ENCODE measurements around the gene FAM72B. TPM values are rescaled to one million over a fixed set of nuclear protein-coding genes. Genes with fewer than 3 reads are reported as not detected.
A peak's percentile ranks its signal among the peaks of the same experiment; 100 is the strongest.
"Not testable (repeated sequence)": the region's sequence is repeated elsewhere in the genome, so short reads cannot be mapped to it uniquely, and the experiment has no call there.

Gene FAM72B
- total and polyA plus RNA-seq, 2 donors (not counting 1 experiment from before 2014, with no cell fraction given) = 1.0 to 2.3 TPM

DNA sequence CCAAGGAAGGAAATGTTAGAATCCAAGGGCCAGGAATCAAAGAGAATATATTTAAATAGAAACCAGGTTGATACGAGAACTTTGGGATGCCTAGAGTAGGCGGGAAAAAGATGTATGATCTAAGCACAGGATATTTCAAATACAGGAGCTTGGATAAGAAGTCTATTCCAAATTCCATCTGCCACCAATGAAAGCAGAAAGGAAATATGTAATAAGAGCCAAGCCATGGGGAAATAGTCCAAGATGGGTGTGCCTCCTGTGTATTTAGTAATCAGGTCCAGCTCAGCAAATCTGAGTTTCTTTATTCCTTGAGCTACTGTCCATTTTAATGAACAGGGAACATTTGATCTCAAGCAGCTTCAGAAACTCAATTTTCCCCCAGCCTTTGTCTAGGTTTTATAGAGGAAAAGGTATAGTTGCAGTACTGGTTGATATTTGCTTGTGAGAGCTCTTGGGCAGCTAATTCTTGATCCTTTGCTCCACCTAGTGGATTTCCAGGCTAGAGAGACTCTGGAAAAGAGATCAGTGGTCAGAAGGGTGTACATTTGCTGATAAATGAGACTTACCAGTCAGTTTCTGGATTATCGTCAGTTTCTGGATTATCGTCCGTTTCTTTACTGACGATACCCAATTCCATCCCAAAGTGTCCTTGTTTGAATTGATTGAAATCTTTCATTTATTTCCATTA, 28.3 kb downstream of the FAM72B start:
- not testable (repeated sequence) for H3K9me3 ChIP-seq (ENCODE audit: control insufficient read depth, insufficient read depth, low read depth, low read length); H2AFZ ChIP-seq (ENCODE audit: low read length); H3K4me3 ChIP-seq (replicated peaks in 1 of 4; ENCODE audit: control extremely low read depth in 1 of 4, insufficient read depth in 1 of 4, low read depth in 3 of 4, low read length in 4 of 4); H4K20me1 ChIP-seq (ENCODE audit: control insufficient read depth, extremely low read depth, insufficient read depth, low read length); H3K4me1 ChIP-seq (ENCODE audit: control insufficient read depth, extremely low read depth, insufficient read depth, low read length); H3K4me2 ChIP-seq (ENCODE audit: extremely low read depth, insufficient read depth, low read length); H3K27me3 ChIP-seq (ENCODE audit: control insufficient read depth, insufficient read depth, low read length); H3K36me3 ChIP-seq (ENCODE audit: control insufficient read depth, insufficient read depth, low read length); H3K9ac ChIP-seq (ENCODE audit: insufficient read depth, low read length); H3K27ac ChIP-seq (ENCODE audit: insufficient read depth, low read length); H3K79me2 ChIP-seq (ENCODE audit: control insufficient read depth, insufficient read depth, low read length)
- DNase-seq (ENCODE audit: low read depth in 2 of 2) = peak; percentile 15 to 34
- TF ChIP-seq, protein P1, sequence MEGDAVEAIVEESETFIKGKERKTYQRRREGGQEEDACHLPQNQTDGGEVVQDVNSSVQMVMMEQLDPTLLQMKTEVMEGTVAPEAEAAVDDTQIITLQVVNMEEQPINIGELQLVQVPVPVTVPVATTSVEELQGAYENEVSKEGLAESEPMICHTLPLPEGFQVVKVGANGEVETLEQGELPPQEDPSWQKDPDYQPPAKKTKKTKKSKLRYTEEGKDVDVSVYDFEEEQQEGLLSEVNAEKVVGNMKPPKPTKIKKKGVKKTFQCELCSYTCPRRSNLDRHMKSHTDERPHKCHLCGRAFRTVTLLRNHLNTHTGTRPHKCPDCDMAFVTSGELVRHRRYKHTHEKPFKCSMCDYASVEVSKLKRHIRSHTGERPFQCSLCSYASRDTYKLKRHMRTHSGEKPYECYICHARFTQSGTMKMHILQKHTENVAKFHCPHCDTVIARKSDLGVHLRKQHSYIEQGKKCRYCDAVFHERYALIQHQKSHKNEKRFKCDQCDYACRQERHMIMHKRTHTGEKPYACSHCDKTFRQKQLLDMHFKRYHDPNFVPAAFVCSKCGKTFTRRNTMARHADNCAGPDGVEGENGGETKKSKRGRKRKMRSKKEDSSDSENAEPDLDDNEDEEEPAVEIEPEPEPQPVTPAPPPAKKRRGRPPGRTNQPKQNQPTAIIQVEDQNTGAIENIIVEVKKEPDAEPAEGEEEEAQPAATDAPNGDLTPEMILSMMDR (conservative IDR thresholded peaks at IDR 0.05 in 1 of 2, IDR thresholded peaks at IDR 0.05 in 1 of 2; ENCODE audit: low read depth in 1 of 2, low read length in 2 of 2) = peak; percentile 16 to 29

DNA sequence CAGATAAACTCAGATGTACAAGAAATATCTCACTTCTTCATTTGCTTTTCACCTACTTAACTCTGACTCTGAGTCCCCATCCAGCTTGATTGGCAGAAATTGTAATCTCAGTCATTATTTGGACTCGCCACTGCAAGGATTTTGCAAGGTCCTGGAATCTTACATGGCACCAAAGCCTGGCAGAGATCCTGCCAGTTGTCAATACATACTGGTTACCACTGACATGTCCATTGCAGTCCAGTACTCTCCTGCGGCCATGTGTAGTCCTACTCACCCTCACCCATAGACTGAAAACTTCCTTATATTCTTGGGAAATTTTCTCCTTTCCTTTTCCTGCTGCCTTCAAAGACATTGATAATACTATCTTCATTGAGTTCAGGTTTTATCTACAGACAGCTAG, 29.3 kb downstream of the FAM72B start:
- not testable (repeated sequence) for H3K36me3 ChIP-seq (ENCODE audit: control insufficient read depth, insufficient read depth, low read length); H3K79me2 ChIP-seq (ENCODE audit: control insufficient read depth, insufficient read depth, low read length)

DNA sequence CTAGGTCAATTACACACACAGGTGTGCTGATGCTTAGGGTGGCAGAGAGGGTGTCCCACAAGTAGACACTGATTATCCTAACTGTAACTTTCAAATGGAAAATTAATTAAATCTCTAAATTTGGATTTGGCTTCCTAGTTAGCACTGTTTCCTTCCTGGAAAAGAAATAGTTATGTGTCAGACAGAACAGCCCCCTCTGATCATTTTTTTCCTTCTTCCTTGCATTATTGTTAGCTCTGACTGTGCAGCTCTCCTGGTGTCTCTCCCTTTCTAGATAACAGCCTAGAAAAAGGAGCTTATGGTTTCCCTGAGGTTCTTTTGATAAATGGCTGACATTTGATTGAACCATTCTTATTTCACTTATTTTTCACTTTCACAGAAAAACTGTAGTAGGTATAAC, 31.4 kb downstream of the FAM72B start:
- H3K27me3 ChIP-seq (ENCODE audit: control insufficient read depth, insufficient read depth, low read length); H3K4me2 ChIP-seq (ENCODE audit: extremely low read depth, insufficient read depth, low read length); H3K9me3 ChIP-seq (ENCODE audit: control insufficient read depth, insufficient read depth, low read depth, low read length); DNase-seq (ENCODE audit: low read depth in 2 of 2); H4K20me1 ChIP-seq (ENCODE audit: control insufficient read depth, extremely low read depth, insufficient read depth, low read length); H3K4me3 ChIP-seq (replicated peaks in 1 of 4; ENCODE audit: control extremely low read depth in 1 of 4, insufficient read depth in 1 of 4, low read depth in 3 of 4, low read length in 4 of 4); H3K27ac ChIP-seq (ENCODE audit: insufficient read depth, low read length); H2AFZ ChIP-seq (ENCODE audit: low read length); H3K9ac ChIP-seq (ENCODE audit: insufficient read depth, low read length); H3K79me2 ChIP-seq (ENCODE audit: control insufficient read depth, insufficient read depth, low read length); H3K36me3 ChIP-seq (ENCODE audit: control insufficient read depth, insufficient read depth, low read length); H3K4me1 ChIP-seq (ENCODE audit: control insufficient read depth, extremely low read depth, insufficient read depth, low read length): not testable (repeated sequence)

More for the DNA sequence above, 29.3 kb downstream of the FAM72B start:
- not testable (repeated sequence) for DNase-seq (ENCODE audit: low read depth in 2 of 2); H3K4me2 ChIP-seq (ENCODE audit: extremely low read depth, insufficient read depth, low read length); H3K9ac ChIP-seq (ENCODE audit: insufficient read depth, low read length); H2AFZ ChIP-seq (ENCODE audit: low read length); H3K27ac ChIP-seq (ENCODE audit: insufficient read depth, low read length); H3K27me3 ChIP-seq (ENCODE audit: control insufficient read depth, insufficient read depth, low read length); H3K4me1 ChIP-seq (ENCODE audit: control insufficient read depth, extremely low read depth, insufficient read depth, low read length); H3K4me3 ChIP-seq (replicated peaks in 1 of 4; ENCODE audit: control extremely low read depth in 1 of 4, insufficient read depth in 1 of 4, low read depth in 3 of 4, low read length in 4 of 4); H4K20me1 ChIP-seq (ENCODE audit: control insufficient read depth, extremely low read depth, insufficient read depth, low read length); H3K9me3 ChIP-seq (ENCODE audit: control insufficient read depth, insufficient read depth, low read depth, low read length)

DNA sequence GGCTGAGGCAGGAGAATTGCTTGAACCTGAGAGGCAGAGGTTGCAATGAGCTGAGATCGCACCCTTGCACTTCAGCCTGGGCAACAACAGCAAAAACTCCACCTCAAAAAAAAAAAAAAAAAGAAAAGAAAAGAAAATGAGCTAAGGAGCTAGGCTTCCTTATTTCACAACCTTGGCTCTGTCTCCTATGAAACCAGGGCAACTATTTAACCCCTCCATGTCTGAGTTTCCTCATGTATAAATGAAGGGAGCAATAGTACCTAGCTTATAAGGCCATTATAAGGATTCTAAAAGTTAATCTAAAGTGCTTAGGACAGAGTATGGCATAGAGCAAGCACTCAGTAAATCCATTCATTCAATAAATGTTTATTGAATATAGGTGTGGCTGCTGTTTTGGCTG, 32.8 kb downstream of the FAM72B start:
- H3K9me3 ChIP-seq (ENCODE audit: control insufficient read depth, insufficient read depth, low read depth, low read length); H3K27ac ChIP-seq (ENCODE audit: insufficient read depth, low read length); H4K20me1 ChIP-seq (ENCODE audit: control insufficient read depth, extremely low read depth, insufficient read depth, low read length); H2AFZ ChIP-seq (ENCODE audit: low read length); H3K79me2 ChIP-seq (ENCODE audit: control insufficient read depth, insufficient read depth, low read length); H3K27me3 ChIP-seq (ENCODE audit: control insufficient read depth, insufficient read depth, low read length); H3K36me3 ChIP-seq (ENCODE audit: control insufficient read depth, insufficient read depth, low read length); H3K4me1 ChIP-seq (ENCODE audit: control insufficient read depth, extremely low read depth, insufficient read depth, low read length); H3K4me2 ChIP-seq (ENCODE audit: extremely low read depth, insufficient read depth, low read length); DNase-seq (ENCODE audit: low read depth in 2 of 2); H3K4me3 ChIP-seq (replicated peaks in 1 of 4; ENCODE audit: control extremely low read depth in 1 of 4, insufficient read depth in 1 of 4, low read depth in 3 of 4, low read length in 4 of 4); H3K9ac ChIP-seq (ENCODE audit: insufficient read depth, low read length): not testable (repeated sequence)

DNA sequence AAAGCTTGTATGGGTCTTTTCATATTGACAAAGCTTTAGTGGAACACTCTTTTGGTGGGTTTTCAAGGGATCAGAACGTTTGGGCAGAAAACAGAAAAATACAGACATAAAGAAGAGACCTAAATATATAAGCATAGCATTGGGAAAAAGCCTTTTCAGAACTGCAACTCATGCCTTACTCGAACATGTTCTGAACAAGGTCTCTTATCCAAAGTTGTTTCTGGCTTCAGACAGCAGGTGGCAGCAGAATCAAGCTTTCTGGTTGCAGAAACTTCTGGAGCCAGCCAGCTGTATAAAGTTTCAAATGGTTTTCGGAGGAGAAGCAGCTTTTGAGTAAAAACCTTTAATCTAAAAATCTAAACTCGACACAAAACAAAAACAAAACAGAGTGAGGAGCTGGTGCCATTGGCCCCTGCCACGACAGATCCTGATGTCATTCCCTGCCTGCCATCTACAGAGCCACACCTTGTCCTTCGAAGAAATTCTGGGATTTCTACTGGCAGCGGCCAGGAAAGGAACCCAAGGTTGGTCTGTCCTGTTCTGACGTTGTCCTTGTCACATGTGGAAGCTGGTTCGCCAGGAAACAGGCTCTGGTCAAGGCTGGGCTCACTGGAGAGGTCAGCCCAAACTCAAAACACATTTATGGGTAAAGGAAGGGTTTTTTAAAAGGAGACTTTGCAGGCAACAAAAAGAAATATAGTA, 35.5 kb downstream of the FAM72B start:
- DNase-seq (ENCODE audit: low read depth in 2 of 2); H3K79me2 ChIP-seq (ENCODE audit: control insufficient read depth, insufficient read depth, low read length); H3K36me3 ChIP-seq (ENCODE audit: control insufficient read depth, insufficient read depth, low read length); H3K4me2 ChIP-seq (ENCODE audit: extremely low read depth, insufficient read depth, low read length); H3K9ac ChIP-seq (ENCODE audit: insufficient read depth, low read length); H3K9me3 ChIP-seq (ENCODE audit: control insufficient read depth, insufficient read depth, low read depth, low read length); H3K4me1 ChIP-seq (ENCODE audit: control insufficient read depth, extremely low read depth, insufficient read depth, low read length); H4K20me1 ChIP-seq (ENCODE audit: control insufficient read depth, extremely low read depth, insufficient read depth, low read length); H3K4me3 ChIP-seq (replicated peaks in 1 of 4; ENCODE audit: control extremely low read depth in 1 of 4, insufficient read depth in 1 of 4, low read depth in 3 of 4, low read length in 4 of 4); H3K27me3 ChIP-seq (ENCODE audit: control insufficient read depth, insufficient read depth, low read length); H2AFZ ChIP-seq (ENCODE audit: low read length); H3K27ac ChIP-seq (ENCODE audit: insufficient read depth, low read length): not testable (repeated sequence)

DNA sequence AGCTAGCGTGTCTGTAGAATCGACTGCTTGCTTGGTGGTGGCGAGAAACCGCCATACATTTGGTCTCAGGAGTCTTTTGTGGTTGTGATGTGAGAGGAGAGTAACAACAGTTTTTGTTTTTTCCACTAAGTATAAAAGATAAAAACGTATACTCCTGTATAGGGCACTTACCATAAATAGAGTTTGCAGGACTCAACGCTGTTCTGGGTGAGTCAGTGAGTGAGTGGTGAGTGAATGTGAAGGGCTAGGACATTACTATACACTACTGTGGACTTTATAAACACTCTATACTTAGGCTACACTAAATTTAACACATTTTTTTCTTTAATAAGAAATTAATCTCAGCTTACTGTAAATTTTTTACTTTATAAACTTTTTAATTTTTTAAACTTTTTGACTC, 43.7 kb downstream of the FAM72B start:
- H3K27ac ChIP-seq (ENCODE audit: insufficient read depth, low read length); H2AFZ ChIP-seq (ENCODE audit: low read length); H3K36me3 ChIP-seq (ENCODE audit: control insufficient read depth, insufficient read depth, low read length); H4K20me1 ChIP-seq (ENCODE audit: control insufficient read depth, extremely low read depth, insufficient read depth, low read length); H3K27me3 ChIP-seq (ENCODE audit: control insufficient read depth, insufficient read depth, low read length); H3K9me3 ChIP-seq (ENCODE audit: control insufficient read depth, insufficient read depth, low read depth, low read length); H3K4me3 ChIP-seq (replicated peaks in 1 of 4; ENCODE audit: control extremely low read depth in 1 of 4, insufficient read depth in 1 of 4, low read depth in 3 of 4, low read length in 4 of 4); H3K4me1 ChIP-seq (ENCODE audit: control insufficient read depth, extremely low read depth, insufficient read depth, low read length); H3K4me2 ChIP-seq (ENCODE audit: extremely low read depth, insufficient read depth, low read length); H3K79me2 ChIP-seq (ENCODE audit: control insufficient read depth, insufficient read depth, low read length); H3K9ac ChIP-seq (ENCODE audit: insufficient read depth, low read length); DNase-seq (ENCODE audit: low read depth in 2 of 2): not testable (repeated sequence)

All from fibroblast of lung (primary cell).